GM18951 (cell line): ENCODE measurements around the gene CMTM8.

ENCODE experiments used
- POLR2A ChIP-seq: IDR thresholded peaks from 4 replicates; pipeline ENCODE4 v1.6.1; 2011; ENCODE audit warnings: mild to moderate bottlenecking; ENCODE audit not compliant: insufficient read length, insufficient read depth; ENCODE audit errors: extremely low read depth
- in situ Hi-C: fragments of 300-500 bp; cut with MboI; formaldehyde crosslinking; loops from one replicate; pipeline ENCODE4 v1.12.0; 2022; ENCODE audit warnings: low sequenced_read_pairs, mixed read lengths, inconsistent platforms; ENCODE audit not compliant: unreplicated experiment

CMTM8 gene

DNA sequence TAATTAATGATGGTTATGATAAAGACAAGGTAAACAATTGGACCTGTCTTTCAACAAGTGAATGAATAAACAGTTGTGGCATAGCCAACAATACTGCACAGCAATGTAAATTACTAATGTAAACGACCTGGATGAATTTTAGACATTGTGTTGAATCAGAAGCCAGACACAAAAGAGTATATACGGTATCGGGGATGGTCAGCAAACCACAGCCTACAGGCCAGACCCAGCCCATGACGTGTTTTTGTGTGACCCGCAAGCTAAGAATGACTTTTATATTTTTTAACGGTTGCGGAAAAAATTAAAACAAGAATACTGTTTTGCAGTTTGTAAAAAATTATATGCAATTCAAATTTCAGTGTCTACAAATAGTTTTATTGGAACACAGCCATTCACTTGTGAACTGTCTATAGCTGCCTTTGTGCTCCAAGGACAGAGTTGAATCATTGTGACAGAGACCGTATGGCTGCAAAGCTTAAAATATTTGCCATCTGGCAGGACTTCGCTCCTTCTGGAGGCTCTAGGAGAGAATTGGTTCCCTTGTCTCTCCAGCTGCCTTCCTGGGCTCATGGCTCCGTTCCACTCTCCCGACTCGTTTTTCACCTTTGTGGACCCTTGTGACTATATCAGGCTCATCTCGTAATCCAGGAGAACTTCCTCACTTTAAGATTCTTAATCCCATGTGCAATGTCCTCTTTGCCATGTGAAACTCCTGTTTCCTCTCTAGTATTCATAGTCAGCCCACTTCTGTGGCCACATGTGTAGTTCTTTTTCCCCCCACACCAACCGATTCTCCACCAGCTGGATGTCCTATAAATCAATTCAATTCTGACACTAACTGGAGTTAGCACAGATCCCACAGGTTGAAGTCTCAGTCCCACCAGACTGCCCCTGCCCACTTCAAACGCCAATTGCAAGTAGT is 72.7 kb downstream of the CMTM8 start:
- TF ChIP-seq POLR2A = no peak
- in situ Hi-C loops = no loop called here

DNA sequence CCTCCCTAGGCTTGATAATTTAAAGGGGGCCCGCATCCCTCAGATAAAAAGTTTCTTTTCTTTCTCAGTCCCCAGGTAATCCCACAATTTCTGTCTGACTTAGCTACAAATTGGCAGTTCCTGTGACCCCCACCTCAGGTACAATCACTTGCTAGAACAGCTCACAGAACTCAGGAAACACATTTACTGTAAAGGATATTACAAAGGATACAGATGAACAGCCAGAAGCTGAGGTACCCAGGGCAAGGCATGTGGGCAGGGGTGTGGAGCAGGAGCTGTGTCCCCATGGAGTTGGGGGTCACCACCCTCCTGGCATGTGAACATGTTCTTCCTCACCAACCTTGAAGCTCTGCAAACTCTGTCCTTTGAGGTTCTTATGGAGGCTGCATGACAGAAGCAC is 73.8 kb downstream of the CMTM8 start:
- in situ Hi-C loops = no loop called here

DNA sequence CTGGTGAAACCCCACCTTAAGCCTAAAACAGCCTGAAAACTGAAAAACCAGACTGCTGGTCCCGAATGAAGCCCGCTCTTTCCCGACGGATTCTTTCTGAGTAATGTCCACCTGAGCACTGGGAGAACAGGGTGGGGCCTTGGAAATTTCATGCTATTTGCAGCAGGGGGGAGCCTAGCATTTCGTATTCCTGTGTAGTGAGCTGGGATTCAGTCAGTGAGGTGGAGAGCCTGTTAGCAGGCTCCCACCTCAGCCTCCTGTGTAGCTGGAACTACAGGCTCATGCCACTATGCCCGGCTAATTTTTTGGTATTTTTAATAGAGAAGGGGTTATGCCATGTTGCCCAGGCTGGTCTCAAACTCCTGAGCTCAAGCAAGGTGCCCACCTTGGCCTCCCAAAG is 74.7 kb downstream of the CMTM8 start:
- no peak for TF ChIP-seq POLR2A
- in situ Hi-C loops = no loop called here

More for the DNA sequence above, 73.8 kb downstream of the CMTM8 start:
- no peak for TF ChIP-seq POLR2A

DNA sequence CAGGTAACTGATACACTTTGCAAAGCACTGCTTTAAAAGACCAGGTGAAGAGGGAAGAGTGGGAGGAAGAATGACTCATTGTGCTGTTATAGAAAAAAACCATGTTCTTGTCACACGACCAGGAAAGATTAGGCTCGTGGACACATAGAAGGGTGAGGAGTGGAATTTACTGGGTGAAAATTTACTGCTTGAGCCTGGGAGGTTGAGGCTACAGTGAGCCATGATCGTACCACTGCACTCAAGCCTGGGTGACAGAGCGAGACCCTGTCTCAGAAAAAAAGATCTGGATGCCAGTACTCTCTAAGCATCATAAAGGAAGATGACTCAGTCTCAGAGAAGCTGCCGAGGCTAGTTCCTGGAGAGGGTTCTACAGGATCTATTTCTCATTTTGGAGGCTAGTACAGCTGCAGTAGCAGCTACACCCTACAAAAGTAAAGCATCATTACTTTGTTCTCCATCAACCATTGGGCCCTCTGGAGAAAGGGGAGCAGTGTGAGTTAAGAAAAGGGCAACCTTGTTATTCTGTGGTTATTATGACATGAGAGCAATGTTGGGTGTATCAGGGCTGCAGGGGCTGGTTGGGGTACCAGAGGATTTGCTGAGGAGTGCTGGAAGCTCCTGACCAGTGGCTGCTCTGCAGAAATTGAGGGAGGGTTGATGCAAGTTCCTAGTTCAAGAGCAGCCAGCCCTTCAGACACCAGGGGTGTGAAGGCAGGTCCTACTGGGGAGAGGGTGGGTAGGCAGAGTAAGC is 75.4 kb downstream of the CMTM8 start:
- in situ Hi-C loops = no loop called here

DNA sequence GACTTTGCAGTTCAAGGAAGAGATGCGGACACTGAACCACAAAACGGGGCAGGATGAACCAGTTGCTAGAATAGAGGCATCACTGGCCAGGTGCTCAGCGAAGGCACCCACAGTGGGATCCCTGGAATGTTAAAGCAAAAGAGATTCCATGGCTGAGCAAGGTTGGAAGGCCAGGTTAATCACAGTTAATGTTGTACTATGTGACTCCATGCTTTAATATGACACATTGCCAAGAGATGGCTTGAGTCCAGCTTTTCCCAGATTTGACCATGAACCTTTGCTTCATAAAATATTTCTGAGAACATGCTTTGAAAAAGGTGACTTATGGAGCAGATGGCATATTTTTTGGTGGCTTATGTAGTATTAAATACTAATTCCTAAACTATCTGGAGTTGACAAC is 77.0 kb downstream of the CMTM8 start:
- in situ Hi-C loops = no loop called here
- TF ChIP-seq POLR2A = no peak

More for the DNA sequence above, 75.4 kb downstream of the CMTM8 start:
- TF ChIP-seq POLR2A = no peak

DNA sequence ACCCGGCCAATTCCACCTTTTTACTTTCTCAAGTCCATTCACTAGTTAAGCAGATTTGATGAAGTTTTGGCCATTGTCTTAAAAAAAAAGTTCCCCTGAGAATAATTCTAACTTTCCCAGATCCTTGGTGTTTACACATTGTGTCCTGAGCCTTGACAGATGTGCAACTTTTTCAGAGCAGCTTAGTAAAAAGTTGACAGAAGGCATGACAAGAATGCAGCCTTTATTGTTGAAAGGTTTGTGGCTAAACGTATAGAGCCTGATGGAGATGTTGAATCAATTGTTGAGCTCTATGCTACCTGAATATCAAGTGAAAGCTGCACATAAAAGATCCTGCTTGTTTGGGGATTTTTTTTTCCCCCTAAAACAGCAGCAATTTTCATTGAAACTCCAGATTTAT is 77.8 kb downstream of the CMTM8 start:
- in situ Hi-C loops = no loop called here
- TF ChIP-seq POLR2A = no peak

DNA sequence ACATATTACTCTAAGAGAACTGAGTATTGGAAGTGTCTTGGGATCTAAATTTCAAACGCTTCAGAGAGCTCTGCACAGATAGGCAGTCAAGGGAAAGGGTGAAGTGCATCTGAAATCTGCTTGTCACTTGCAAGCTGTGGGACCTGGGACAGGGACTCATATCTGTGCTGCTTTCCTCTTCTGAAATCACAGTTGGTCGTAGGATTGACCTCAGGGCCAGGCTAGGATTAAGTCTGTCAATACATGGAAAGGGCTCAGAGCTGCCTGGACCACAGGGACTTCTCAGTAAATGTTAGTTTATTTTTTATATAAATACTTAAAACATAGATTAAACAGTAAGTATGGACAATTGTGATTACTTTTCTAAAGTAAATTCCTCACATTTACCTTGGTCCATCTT is 78.5 kb downstream of the CMTM8 start:
- no peak for TF ChIP-seq POLR2A
- in situ Hi-C loops = no loop called here

DNA sequence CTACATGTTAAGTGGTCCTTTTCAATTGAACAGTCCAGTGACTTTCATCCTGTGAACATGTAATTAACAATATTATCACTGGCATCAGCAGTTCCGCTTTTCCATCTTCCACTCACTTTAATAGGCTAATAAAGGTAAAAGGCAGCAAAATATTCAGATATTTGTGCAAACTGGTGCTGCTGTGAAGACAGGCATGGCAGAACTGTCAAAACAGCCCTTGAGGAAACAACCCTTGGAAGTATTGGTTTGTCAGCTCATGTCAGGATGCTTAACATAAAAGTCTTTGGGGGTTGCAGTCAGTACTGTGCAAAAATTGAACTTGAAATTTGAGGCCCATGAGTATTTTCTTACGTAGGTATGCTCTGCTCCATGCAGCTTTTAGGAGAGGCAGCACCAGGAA is 81.1 kb downstream of the CMTM8 start:
- no peak for TF ChIP-seq POLR2A
- in situ Hi-C loops = no loop called here

DNA sequence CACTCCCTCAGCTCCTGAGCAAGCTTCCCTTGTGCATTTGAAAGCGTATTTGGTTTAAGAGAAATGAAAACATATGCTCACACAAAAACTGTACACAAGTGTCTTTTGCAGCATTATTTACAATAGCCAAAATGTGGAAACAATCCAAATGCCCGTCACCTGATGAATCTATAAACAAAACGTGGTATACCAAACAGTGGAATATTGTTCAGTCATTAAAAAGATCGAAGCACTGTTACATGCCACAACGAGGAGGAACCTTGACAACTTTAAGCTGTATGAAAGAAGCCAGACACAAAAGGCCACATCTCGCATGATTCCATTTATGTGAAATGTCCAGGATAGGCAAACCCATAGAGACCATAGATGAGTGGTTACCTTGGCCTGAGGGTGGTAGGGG is 81.6 kb downstream of the CMTM8 start:
- no peak for TF ChIP-seq POLR2A
- in situ Hi-C loops = no loop called here

DNA sequence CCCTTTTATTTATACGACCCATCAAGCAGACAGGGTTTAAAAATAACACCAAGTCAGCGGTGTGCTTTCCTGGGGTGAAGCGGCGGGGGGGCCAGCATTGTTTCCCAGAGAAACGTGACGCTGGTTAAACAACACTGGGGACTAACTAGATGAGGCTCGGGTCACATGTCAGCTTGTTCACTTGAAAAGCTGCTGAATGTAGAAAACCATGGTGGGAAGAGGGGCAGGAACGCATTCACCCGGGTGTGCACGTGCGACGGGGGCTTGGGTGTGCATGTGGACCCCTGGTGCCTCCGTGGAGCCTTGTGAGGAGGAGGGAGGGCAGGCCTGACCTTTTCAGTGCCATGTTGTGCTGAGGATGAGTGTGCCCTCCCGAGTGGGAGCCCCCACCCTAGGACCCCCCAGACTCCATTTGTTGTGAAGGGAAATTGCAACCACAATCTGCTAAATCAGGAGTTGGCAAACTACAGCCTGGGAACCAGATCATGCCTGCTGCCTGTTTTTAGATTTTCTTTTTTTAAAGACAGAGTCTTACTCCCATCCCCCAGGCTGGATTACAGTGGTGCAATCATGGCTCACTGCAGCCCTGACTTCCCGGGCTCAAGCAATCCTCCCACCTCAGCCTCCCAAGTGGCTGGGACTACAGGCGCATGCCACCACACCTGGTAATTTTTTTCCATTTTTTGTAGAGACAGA is 82.8 kb downstream of the CMTM8 start:
- in situ Hi-C loops = no loop called here
- TF ChIP-seq POLR2A = no peak

DNA sequence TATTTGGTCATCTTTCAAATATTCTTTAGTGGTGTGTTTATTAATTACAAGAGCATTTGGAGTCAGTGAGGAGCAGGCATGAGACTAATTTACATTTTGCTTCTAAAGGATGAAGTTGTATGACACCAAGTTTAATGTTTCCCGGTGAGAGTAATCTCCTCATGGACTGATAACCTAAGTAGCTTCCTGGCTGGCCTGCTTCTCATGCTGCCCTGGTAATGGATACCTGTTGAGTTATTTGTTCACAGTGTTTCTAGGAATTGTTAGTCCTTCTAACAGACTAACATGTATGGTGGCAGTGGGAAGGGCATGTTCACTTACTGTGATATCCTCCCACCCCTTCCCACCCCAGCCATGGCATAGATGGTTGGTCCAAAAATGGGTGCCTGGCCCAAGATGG is 83.8 kb downstream of the CMTM8 start:
- in situ Hi-C loops = no loop called here
- no peak for TF ChIP-seq POLR2A

DNA sequence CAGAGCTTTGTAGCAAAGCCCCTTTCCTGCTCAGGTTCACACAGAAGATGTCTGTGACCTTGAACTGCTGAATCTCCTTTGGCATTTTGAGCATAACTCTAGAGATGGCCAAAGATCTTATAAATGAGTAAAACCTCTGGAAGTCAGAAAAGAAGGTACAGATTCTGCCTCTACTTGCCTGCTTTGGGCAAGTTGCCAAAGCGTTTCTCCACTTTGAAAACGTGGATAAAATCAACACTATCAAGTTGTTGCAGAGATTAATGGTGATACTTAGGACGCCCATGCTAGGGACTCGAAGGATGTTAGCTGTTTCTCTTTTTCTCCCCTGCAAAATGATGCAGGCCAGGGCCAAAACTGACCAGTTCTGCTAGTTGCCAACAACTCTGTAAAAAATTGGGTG is 85.1 kb downstream of the CMTM8 start:
- TF ChIP-seq POLR2A = no peak
- in situ Hi-C loops = no loop called here

DNA sequence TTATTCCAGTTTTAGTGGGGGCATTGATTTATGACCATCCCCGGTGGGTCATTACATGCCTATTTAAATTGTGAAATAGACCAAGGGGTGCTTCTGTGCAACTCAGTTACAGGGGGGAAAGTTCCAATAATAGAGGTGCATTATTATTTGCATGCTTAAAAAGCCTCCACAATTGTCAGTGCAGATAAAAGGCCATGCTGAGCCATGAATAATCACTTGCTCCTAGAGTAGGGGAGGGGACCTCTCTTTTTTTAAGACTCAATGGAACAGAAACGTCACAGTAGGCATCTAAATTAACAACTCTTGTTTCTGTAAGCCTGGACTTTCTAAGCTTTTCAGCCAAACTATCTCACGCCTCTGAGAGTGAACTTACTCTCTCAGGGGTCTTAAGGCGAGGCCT is 86.7 kb downstream of the CMTM8 start:
- in situ Hi-C loops = no loop called here
- TF ChIP-seq POLR2A = no peak
